ENCODE results near the gene PROKR2.

The PROKR2 gene

GRCh38 chr20:5279661-5280060, 37.1 kb downstream of the PROKR2 start:
- no peak for DNase-seq

- DNase-seq = no peak
Observed at GRCh38 chr20:5272268-5272667, 44.5 kb downstream of the PROKR2 start.

GRCh38 chr20:5270603-5271002, 46.2 kb downstream of the PROKR2 start:
- DNase-seq = no peak

- DNase-seq = no peak
Observed at GRCh38 chr20:5268449-5268848, 48.3 kb downstream of the PROKR2 start.

- no peak for DNase-seq
Observed at GRCh38 chr20:5267092-5267491, 49.7 kb downstream of the PROKR2 start.
